NOMO-1 treated with dmso at 0.1 percent for 144 hours (cell line): ENCODE results near the gene GALNT14.
A peak's percentile ranks its signal among the peaks of the same experiment; 100 is the strongest.
"Not testable (repeated sequence)": the region's sequence is repeated elsewhere in the genome, so short reads cannot be mapped to it uniquely, and the experiment has no call there.

ENCODE experiments used
- DNase-seq: peaks from one replicate; lab custom pipeline; 2025; ENCODE audit not compliant: unreplicated experiment; lab: John Stamatoyannopoulos, UW

GALNT14 gene, protein sequence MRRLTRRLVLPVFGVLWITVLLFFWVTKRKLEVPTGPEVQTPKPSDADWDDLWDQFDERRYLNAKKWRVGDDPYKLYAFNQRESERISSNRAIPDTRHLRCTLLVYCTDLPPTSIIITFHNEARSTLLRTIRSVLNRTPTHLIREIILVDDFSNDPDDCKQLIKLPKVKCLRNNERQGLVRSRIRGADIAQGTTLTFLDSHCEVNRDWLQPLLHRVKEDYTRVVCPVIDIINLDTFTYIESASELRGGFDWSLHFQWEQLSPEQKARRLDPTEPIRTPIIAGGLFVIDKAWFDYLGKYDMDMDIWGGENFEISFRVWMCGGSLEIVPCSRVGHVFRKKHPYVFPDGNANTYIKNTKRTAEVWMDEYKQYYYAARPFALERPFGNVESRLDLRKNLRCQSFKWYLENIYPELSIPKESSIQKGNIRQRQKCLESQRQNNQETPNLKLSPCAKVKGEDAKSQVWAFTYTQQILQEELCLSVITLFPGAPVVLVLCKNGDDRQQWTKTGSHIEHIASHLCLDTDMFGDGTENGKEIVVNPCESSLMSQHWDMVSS

DNA sequence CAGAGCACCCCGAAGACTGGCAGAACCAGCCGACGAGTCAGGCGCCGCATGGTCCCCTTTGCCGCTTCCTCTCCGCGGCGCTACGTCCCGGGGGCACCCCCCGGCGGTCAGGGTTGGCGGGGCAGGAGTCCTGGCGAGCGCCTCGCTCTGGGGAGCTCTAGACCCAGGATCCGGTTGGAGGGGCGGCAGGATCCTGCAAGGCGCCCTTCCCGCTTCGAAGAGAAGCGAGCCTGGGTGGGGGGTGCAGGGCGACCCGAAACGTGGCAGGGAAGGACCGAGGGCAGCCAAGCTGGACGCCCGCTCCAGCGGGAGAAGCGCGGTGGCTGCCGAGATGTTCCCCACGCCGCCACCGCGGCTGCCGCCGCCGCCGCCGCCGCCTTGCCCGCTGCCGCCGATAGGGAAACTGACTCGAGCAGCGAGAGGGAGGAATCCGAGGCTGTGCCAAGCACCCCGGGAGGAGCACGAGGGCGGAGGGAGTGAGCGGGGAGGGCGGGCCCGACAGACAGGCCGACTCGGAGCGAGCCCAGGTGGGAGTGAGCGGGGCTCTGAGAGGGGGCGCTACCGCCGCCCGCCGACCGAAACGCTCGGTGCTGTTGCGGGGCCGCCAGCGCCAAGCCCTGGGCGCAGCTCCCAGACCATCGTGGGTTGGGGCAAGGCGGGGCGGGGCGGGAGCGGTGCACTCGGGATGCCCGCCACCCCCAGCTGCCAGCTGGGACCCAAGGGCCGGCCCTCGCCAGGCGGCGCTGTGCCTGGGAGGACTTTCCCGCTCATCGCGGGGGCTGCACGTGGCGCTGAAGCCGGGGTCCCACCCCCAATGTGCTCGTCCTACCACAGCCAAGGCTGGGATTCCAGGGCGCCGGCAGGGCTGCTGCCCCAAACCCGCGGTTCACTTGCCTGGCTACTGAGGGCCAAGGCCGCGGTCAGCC, at the start of gene GALNT14:
TSS of gene GALNT14 (minus strand) at position 404 of the 926 bp plus-strand sequence. CDS start at position 50, 354 bp downstream.
- peak; percentile 16 for DNase-seq

DNA sequence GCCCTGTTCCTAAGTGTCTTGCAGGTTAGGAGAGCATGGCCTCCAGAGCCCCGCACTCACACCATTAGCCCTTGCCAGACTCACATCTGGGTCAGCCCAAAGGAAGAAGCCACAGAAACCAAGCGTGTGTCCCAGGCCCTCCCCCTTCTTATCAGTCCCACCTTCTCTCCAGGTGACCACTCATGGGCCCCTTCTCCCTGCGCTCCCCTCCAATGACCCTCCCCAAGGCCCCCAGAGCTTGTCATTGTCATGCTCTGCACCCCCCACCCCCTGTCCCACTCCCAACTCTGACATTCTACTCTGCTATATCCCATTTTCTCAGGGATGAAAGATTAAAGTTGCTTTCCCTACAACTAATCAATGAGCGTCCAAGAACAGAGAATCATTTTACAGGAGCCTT, 48.9 kb upstream of the GALNT14 start:
- DNase-seq = no peak

- DNase-seq = not testable (repeated sequence)
Observed at GRCh38 chr2:31183973-31184372, 45.7 kb upstream of the GALNT14 start.

- no peak for DNase-seq
Observed at GRCh38 chr2:31176742-31177141, 38.5 kb upstream of the GALNT14 start.

GRCh38 chr2:31171142-31171541, 32.9 kb upstream of the GALNT14 start:
- DNase-seq = no peak

GRCh38 chr2:31170071-31170698, 31.9 kb upstream of the GALNT14 start:
- peak; percentile 7 for DNase-seq

- DNase-seq = no peak
Observed at GRCh38 chr2:31168291-31168690, 30.1 kb upstream of the GALNT14 start.

DNA sequence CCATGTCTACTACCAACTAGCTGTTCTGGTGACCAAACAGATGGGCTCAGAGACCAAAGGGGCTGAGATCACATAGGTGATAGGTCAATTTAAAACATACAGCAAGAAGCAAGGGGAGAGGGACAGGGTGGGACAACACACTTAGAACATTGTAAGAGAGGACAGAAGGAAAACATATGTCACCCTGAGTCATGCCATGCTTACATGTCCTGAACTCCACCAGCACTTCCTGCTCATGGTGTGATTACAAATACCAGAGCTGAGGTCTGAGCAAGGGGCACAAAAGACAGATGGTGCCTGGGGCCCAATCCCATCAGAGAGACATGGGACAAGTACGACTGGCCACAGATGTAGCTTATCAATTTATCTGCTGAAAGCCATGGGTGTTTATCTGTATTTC, 28.7 kb upstream of the GALNT14 start:
- DNase-seq = no peak

GRCh38 chr2:31163011-31163539, 24.8 kb upstream of the GALNT14 start:
- DNase-seq = no peak

DNA sequence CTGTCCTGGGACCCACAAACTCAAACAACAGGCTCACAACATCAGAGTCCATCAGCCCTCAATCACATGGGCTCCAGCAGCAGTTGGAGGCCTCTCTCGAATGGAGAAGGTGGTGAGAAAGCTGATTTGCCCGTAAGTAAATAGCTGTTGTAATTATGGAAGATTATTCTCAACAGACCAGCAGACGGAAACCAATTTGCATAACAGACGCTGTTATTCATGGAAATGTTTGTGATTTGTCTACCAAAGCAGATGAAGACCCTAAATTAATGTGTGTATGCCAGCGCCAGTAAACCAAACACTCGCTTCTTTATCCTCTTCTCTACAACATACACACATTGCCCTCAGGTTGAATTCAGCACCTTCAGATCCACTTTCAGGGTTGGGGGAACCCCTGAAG, 23.4 kb upstream of the GALNT14 start:
- no peak for DNase-seq

DNA sequence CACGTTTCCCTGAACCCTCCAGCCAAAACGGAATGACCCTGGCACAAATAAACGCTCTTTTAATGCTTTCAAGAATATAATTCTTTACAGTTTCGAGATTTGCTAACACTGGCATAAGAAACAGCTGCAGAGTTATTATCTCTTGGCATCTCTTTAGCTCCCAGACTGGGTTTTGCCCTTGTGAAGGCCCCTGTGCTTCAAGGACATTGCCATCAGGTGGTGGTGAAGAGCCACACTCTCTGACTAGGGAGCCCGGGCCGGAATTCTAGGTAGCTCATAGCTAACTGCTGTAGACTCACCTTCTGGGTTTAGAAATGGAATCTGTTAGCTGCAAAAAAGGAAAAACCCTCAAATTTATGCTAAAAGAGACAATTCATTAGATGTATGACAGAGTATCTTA, 13.3 kb upstream of the GALNT14 start:
- no peak for DNase-seq

GRCh38 chr2:31150120-31150670, 12.0 kb upstream of the GALNT14 start:
- DNase-seq = no peak

- no peak for DNase-seq
Observed at GRCh38 chr2:31148514-31148913, 10.3 kb upstream of the GALNT14 start.

GRCh38 chr2:31147645-31148044, 9.4 kb upstream of the GALNT14 start:
- DNase-seq = no peak

DNA sequence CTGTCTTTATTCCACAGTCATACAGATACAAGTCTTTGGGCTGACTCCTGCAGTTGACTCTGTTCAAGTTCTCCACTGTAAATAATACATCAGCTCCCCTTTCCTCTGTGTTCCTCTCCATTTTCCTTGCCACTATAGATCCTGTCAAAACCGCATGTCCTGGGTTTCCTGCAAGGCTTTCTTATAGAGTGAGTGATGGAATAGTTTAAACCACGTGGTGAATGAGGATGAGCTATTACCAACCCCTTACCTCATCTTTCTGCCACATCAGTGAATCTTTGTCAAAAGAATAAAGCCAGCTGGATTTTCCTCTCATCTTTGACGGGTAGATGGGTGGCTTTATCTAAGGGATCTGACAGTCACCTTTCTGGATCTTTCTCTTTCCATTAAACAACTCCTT, 3.9 kb upstream of the GALNT14 start:
- DNase-seq = no peak

- no peak for DNase-seq
Observed at GRCh38 chr2:31141443-31142085, 3.3 kb upstream of the GALNT14 start.

- no peak for DNase-seq
Observed at GRCh38 chr2:31140151-31140550, 1.9 kb upstream of the GALNT14 start.

- no peak for DNase-seq
Observed at GRCh38 chr2:31139671-31140070, 1.4 kb upstream of the GALNT14 start.

GRCh38 chr2:31137211-31138036, 816 bp downstream of the GALNT14 start:
- no peak for DNase-seq
